Measurements from ENCODE around the gene PPCDC.
A peak's percentile ranks its signal among the peaks of the same experiment; 100 is the strongest.

PPCDC gene

DNA sequence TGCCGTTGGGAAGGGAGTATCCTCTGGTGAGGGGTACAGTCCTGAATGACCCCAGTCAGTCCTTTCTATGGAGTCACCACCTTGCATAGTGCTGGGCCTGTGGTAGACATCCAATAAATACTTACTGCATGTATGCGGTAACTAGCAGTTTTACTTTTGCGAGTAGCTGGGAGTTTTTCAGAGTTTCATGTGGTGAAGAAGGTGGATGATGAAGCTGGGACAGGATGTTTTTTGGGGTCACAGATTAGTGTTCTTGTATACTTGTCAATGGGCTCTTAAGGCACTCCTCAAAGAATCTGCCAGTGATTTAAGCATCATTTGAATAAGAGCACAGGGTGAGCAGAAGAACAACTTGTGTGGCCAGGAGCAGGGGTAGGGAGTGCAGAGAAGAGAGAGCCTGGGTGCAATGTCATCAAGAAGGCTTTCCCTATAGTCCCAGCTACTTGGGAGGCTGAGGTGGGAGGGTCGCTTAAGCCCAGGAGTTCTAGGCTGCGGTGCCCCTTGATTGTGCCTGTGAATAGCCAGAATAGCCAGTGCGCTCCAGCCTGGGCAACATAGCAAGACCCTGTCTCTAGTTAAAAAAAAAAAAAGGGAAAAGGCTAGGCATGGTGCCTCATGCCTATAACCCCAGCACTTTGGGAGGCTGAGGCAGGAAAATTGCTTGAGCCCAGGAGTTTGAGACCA is 22.1 kb downstream of the PPCDC start:
- DNase-seq = no peak

DNA sequence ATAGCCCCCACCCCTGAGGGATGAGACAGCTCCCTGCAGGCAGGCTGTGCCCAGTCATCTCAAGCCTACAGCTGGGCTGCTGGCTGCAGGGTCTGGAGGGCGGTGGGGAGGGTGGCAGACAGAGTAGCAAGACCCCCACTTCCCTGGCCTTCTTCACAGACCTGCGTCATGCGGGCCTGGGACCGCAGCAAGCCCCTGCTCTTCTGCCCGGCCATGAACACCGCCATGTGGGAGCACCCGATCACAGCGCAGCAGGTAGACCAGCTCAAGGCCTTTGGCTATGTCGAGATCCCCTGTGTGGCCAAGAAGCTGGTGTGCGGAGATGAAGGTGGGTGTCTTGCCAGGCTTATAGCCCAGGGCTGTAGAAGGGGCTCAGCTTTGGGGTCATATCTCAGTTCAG is 25.0 kb downstream of the PPCDC start:
- no peak for DNase-seq

DNA sequence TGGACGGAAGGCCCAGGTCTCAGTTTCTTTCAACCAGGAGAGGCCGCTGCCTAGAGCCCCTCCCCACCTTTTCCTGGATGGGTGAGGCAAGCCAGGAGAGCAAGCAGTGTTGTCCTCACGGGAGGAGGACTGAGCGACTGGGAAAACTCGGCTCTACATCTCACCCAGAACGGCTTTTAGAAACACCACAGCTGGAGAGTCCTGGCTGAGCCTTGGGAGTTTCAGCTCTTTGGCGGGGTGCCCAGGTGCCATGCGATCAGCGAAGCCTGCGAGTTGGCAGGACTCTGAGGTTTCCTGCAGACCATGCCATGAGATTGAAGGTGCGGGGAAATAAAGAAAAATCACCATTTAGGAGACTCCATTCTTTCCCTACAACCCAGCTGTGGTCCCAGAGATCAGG is 26.0 kb downstream of the PPCDC start:
- no peak for DNase-seq

DNA sequence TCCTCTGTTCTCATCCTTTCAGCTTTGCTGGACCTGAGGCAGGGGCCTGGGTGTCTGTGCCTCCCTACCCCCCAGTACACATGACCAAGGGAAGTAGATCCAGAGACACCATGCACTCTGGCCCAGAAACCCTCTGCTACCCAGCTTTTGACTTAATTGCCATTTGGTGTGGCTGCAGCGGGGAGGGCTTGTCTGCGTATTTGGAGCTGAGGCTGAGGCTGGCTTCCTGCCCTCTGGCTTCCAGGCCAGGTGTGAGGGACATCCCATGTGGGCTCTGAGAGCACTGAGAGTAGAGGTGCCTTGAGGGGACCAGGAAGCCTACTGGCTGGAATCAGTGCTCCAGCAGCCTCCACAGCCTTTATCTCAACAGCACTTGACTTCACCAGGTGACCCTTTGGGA is 26.9 kb downstream of the PPCDC start:
- no peak for DNase-seq

DNA sequence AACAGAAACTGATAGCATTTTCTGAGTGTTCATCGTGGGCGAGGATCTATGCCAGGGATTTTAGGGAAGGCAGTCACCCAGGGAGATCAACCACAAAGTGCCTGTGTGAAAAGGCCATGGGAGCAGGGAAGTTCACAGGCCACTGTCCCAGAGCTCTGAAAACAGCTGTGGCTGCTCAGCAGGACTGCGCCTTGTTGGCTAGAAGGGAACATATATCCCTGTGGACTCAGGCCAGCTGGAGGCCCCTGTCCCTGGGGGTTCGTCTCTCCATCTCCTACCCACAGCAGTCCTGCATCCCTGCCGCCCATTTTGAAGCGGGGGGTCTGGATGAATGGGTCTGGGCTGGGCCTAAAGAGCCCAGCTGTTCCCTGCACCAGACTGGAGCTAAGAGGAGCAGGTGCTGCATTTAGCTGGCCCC is 27.8 kb downstream of the PPCDC start:
- no peak for DNase-seq

DNA sequence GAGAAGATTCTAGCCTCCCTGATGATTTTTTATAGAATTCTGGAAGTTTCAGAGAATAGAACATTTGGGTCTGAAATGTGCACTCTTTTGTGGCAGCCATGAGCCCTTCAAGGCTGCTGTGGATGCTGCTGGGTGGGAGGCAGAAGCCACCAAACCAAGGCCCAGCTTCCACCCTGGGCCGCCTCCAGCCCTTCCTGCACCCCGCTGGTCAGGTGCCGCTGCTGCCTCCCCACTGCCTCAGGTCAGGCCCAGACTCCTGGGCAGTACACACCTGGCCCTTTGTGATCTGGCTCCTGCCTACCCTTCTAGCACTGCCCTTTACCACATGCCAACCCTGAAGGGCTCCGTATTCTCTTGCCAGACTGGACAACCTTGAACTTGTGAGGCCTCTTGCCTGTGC is 28.3 kb downstream of the PPCDC start:
- DNase-seq = no peak

DNA sequence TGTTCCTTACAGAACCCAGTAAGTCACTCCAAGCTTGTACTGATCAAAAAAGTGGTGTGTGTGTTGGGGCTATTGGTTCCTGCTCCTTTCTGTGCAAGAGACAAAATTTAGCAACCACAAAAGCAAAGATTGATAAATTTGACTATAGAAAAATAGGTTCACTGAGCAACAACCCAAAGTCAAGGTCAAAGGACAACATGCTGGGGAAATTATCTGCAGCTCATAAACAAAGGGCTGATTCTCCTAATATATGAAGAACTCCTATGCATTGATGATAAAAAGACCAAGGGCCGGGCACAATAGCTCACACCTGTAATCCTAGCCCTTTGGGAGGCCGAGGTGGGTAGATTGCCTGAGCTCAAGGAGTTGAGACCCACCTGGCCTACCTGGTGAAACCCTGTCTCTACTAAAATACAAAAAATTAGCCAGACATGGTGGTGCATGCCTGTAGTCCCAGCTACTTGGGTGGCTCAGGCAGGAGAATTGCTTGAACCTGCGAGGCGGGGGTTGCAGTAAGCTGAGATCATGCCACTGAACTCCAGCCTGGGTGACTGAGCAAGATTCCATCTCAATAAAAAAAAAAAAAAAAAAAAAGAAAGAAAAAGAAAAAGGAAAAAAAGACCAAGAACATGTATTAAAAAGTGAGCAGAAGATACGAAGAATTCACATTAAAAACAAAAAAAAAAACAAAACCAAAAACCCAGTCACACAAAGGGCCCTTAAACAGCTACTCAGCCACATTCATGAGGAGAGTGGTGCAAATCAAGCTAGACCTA is 29.8 kb downstream of the PPCDC start:
- DNase-seq = no peak

DNA sequence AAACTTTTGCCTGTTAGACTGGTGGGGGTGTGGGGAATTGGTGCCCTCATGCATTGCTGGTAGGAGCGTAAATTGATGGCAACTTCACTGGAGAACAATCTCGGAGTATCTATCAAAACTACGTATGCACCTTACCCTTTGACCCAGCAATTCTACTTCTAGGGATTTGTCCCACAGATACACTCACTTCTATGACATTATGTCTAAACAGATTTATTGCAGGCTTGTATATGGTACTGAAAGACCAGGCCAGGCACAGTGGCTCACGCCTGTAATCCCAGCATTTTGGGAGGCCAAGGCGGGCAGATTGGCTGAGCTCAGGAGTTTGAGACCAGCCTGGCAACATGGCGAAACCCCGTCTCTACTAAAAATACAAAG is 30.3 kb downstream of the PPCDC start:
- no peak for DNase-seq

DNA sequence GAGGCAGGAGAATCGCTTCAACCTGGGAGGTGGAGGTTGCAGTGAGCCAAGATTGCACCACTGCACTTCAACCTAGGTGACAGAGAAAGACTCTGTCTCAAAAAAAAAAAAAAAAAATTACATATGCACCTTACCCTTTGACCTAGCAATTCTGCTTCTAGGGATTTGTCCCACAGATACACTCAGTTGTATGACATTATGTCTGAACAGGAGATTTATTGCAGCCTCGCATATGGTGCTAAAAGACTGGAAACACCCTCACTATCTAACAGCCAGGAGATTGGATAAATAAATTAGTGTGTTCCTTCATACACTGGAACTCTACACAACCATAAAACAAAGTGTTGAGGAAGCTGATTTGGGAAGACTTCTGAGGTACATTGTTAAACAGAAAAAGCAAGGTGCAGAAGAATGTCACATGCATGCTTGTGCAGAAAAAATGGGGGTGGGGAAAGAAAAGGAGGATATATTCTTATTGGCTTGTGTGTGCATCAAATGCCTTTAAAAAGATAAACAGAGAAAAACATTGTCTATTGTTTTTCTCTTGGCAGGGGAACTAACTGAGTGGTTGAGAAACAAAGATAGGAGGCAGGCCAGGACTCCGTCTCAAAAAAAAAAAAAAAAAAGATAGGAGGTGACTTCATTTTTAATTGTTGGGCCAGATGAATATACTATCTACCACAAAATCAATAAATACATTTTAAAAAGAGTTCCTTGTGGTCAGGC is 30.9 kb downstream of the PPCDC start:
- no peak for DNase-seq

DNA sequence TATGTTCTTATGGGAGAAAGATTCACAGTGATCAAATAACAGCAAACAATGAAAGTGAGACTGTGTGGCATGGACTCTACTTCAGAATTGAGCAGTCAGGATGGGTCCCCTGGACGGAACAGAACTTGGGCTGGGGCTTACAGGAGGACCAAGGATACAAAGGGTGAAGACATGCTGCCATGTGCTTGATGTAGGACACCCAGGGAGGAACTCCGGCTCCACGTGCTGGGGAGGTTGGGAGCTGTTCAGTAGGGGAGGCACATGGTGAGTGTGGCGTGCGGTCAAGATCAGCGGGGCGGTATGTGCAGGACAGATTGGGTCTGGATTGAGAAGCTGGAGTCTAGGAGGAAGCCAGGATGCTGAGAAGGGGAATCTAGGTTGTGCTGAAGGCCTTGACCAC is 32.6 kb downstream of the PPCDC start:
- DNase-seq = no peak

DNA sequence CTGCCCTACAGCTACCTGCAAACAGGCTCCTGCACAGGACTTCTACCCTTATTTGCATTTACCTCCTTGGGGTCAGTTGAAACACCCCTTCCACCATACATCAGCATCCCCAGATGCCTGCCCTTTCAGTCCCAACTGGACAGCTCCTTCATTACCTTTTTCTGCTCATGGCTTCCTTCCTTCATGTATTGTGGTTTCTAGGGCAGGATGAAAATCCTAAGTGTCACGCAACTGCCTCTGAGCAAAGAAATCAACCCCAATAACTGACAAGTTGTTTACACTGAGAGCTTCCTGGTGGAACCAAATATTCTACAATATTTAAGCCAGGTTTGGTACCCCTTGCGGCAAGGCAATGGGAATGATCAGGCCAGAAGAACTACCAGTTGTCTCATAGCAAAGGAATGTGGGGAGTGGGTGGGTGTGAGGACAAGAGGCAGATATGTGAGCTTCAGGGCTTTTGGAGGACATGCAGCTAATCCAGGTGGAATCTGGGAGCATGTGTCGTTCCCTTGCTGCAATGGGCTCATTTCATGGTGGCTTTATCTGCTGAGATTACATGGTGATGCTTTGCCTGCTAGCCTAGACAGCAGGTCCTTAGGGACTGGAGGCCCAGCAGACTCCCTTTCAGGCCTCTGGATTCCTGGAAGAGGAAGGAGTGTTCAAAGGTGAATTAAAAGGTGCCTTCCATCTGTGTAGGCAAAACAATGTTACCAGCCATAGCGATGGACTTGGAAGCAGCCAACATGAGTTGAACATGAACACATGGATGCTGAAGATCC is 34.9 kb downstream of the PPCDC start:
- DNase-seq = no peak

DNA sequence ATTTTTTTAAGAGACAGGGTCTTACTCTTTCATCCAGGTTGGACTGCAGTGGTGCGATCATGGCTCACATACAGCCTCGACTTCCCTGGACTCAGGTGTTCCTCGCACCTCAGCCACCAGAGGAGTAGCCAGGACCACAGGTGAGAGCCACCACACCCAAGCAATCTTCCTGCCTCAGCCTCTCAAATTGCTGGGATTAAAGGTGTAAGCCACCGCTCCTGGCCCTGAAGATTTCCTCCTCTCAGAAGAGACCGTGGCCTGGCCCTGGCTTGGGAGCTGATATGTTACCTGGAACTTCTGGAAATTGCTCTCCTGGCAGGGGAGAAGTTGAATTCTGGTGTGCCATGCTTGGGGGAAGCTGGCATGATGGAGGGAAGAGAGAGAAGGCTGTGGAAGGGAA is 36.2 kb downstream of the PPCDC start:
- DNase-seq = no peak

DNA sequence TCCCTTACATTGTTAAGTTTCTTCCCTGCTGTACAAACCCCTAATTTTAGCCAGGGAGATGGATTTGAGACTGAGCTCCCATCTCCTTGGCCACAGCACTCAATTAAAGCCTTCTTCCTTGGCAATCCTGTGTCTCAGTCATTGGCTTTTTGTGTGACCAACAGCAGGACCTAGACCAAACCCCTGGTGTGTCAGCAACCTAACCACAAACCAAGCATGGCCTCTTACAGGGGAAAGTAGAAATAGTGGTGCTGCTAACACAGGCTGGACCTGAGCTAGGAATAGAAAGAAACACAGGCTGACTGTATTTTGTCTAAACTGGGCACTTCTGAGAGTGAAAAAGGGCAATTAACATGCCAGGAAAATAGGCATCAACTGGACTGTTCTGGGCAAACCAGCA is 37.9 kb downstream of the PPCDC start:
- DNase-seq = no peak

DNA sequence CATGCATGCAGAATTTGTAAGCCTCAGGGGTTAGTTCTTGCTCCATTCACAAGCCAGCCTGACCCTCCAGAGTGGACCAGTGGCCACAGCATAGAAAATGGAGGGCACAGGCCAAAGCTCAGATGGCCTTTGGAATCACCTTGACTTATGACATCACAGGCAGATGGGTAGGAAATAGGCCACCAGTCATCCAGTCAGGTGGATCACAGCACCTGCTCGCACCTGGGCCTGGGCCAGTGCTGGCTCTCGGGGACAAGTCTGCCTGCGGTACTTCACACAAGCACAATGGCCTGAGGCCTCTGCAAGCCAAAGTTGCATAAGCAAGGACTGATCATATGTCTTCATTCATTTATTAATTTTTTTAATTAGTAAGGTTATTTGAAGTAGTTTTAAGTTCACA is 39.3 kb downstream of the PPCDC start:
- DNase-seq = no peak

DNA sequence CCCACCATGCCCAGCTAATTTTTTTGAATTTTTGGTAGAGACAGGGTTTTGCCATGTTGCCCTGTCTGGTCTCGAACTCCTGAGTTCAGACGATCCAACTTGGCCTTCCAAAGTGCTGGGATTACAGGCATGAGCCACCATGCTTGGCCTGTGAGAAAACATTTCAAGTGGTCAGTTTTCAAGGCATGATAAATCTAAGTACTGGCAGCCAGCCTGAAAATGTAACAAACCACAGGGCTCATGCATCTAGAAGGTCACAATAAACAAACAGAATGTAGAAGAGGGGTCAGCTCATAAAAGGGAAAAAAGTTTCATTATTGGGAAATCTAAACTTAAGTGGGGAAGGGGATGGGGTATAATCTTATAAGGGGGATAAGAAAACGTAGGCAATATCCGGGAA is 39.9 kb downstream of the PPCDC start:
- no peak for DNase-seq

DNA sequence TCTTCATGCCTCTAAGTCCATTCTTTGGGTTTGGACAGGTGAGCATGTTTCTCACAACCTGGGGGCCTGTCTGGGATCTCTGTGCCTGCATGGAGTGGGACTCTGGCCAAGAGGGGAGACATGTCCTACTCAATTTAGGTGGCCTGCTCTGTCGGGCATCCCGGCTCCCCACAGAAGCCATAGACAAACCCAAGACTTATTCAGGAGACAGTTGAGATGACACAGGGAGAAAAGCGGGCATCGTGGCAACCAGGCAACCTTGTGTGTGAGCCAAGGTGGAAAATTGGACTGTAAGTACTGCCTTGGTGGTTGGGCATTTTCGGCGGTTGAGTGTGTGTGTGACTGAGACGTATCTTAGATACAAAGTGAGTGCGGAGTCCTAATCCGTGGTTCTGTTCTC is 40.5 kb downstream of the PPCDC start:
- no peak for DNase-seq

DNA sequence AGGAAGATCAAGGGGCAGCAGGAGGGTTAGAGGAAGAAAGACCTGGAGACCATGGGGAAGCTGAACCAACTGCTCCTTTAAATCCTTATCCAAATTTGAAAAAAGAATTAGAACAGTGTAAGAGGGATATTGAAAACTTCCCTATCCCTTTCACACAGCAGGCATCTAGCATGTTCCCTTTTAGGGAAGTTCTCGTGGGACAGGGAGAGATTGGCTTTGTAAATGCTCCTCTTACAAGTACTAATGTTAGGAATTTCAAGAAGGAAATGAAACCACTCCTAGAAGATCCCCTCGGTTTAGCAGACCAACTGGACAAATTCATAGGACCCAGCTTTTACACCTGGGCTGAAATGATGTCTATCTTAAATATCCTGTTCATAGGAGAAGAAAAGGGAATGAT is 41.5 kb downstream of the PPCDC start:
- no peak for DNase-seq

DNA sequence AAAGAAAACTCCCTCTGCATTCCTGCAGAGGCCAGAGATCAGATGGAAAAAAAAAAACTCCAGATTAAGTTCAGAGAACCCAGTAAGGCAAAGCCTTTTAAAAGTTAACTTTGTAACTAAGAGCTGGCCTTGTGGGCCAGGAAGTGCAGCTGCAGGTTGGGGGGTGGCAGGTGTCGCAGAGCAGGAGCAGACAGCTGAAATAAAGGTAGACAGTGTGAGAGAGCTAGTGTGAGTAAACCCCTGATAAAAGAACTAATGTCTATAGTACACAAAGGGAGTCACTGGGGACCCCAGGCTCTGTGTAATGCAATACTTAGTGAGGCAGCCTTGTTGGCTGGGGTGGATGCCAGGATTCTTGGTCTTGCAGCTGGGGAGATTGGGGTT is 42.1 kb downstream of the PPCDC start:
- no peak for DNase-seq

DNA sequence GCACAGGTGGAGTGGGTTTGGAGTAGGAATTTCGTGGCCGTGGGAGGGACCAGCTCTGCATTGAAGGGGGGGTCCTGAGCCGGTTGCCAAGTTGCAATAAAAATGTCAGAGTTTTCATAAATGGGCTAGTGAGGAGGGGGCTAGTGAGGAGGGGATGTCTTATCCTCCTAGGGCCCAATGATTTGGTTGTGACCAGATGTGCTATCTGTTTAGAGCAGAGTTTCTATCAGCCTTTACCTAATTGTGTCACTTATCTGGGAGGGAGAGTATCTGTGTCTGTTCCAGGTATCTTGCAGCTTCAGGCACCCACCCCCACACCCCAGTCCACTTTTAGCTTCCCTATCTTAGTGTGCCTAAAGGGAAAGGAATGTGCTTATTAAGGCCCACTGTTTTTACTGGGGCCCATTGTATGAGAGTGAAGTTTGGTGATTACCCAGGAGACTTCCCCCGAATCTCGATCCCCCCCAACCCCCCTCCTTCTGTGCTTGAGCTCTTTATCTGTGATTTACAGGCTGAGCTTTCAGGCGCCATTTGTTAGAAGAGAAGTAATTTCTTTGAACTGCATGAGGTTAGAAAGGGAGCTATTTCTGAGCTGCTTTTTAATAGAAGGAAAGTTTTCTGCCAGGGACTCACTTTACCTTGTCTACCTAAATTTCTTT is 42.6 kb downstream of the PPCDC start:
- no peak for DNase-seq

DNA sequence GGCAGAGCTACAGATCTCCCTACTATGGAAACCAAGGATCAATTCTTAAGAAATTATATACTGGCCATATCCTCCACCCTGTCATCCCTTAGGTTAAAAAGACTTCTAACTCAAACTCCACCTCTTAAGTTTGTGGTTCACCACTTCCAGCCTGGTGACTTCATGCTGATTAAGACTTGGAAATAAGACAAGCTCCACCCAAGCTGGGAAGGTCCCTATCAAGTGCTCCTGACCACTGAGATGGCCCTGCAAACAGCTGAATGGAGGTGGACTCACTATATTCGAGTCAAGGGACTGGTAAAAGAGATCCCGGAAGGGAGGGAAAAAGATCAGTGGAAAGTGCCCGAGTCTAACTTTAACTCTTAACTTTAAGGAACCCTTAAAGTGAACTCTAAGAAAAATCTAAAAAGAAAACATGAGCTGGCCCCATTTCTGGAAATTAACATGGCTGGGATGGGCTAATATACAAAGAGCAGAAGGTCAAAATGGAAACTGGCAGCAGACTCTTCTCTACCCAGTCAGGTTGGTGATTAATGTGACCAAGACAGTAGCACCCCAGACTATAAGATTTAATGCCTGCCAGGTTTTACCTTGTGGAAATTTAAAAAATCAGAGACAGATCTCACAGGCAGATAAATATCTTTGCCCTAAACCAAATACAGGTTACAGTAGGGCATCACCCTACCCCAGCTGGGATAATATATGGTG is 43.9 kb downstream of the PPCDC start:
- DNase-seq = peak; percentile 24 to 31

DNA sequence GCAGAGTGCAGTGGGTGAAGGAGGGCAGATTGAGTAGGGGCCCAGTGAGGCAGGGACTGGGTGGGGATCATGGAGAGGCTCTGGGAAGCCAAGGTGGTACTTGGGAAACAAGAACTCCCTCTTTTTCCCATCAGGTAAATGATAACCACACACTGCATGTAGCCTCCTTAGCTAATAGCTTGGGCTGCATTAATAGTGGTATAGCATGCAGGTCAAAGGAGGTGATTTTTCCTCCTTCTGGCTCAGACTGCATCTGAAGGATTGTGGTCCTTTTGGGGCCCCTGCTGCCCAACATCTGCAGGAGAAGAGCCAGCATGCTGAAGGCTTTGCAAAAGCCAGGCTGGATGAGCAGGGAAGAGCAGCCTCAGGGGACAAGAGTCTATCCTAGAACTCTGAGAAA is 45.4 kb downstream of the PPCDC start:
- DNase-seq = no peak

DNA sequence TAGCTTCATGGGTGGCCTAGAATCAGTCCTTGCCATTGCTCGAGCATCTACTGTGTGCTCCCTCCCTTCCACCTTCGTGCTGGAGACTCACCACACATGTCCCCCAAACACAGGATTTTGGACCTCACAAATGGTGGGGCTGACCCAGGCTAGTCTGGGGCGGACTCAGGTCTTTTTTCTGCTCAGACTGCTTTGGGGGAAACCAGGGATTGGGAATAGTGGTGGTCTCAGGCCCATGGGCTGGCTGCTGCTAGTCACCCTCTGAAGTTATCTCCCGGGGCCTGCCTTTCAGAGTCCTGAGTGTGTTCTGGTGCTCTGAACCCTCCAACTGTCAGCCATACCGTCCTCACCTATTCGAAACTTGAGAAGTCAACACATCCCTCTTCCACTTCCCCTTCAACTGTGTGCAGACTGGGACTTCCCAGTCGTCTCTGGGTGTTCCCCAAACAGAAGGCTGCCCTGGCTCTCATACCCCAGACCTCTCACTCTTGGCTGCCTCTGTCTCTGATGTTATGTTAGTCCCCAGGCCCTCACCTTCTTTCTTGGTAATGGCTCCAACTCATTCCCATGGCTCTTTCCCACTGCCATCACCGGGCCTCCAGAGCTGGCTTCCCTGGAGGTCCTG is 46.0 kb downstream of the PPCDC start:
- DNase-seq = no peak
